GM21381 (cell line): Measurements from ENCODE around the gene ARID1B.

Experiments used
- ATAC-seq: cut with Tn5 transposase; IDR thresholded peaks from one replicate; pipeline ENCODE4 v1.9.1; 2021; ENCODE audit warnings: mild to moderate bottlenecking, moderate library complexity; ENCODE audit not compliant: unreplicated experiment

ARID1B gene

GRCh38 chr6:157168471-157168870, 391.3 kb downstream of the ARID1B start:
- no peak for ATAC-seq

- ATAC-seq: no peak
These were observed 392.0 kb downstream of the ARID1B start for GRCh38 chr6:157169226-157169625.

- ATAC-seq: no peak
These were observed 392.5 kb downstream of the ARID1B start for GRCh38 chr6:157169656-157170055.

DNA sequence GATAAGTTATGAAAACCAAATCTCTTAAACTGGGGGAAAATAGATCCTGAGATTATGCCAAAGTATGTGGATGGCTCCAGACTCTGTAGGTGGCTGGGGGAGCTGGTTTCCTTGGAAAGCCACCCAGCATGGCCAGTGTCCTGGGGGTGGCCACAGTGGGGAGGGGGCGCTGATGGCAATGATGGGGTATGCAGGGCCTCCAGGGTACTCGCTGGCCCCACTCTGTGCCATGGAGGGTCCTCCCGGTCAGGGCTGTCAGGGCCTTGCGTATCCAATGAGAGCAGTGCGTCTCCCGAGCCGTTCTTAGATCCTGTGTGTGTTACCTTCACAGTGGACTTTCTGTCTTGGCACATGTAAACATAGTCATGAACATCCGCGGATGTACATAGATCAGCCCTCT, 393.4 kb downstream of the ARID1B start:
- no peak for ATAC-seq

GRCh38 chr6:157171801-157172200, 394.6 kb downstream of the ARID1B start:
- no peak for ATAC-seq

- ATAC-seq: no peak
These were observed 395.1 kb downstream of the ARID1B start for GRCh38 chr6:157172231-157172701.

- ATAC-seq: no peak
These were observed 395.8 kb downstream of the ARID1B start for GRCh38 chr6:157172830-157173536.

DNA sequence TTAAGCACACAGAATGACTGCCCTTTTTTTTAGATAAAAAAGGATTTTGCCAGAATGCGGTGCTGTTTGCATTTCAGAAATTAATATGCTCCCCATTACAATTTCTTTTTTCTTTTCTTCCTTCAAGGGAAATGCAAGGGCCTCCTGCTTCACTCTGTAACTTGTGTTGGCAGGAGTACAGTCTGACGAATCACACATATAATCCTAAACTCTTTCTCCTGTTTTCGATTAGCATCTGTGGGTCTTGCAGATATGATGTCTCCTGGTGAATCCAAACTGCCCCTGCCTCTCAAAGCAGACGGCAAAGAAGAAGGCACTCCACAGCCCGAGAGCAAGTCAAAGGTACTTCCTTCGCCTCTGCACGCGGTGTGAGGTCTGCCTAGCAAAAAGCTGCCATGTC, 396.6 kb downstream of the ARID1B start:
- no peak for ATAC-seq

DNA sequence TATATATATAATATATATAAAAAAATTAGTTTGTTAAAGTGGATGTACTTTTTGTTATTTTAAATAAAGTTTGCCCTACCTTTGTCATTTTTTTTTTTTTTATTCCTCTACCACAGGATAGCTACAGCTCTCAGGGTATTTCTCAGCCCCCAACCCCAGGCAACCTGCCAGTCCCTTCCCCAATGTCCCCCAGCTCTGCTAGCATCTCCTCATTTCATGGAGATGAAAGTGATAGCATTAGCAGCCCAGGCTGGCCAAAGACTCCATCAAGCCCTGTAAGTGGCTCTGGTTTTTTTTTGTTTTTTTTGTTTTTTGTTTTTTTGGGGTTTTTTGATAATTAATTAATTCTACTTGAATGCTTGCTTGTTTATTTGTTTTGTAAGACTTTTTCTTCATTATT, 397.6 kb downstream of the ARID1B start:
- no peak for ATAC-seq

GRCh38 chr6:157177731-157178336, 400.7 kb downstream of the ARID1B start:
- no peak for ATAC-seq

DNA sequence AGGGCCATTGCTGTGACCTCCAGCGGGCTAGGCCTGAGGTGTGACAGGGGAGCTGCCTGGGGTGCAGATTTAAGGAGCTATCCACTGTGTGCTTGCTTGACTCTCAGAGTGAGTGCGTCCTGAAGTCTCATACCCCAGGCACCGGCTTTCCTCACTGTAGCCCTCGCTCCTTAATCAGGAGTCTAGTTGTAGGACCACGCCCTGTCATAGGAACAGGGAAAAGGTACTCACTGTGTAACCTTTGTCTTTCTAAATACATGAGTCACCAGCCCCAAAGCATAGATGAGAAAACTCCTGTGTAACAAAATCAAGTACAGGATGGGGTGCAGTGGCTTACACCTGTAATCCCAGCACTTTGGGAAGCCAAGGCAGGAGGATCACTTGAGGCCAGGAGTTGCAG, 404.5 kb downstream of the ARID1B start:
- no peak for ATAC-seq

DNA sequence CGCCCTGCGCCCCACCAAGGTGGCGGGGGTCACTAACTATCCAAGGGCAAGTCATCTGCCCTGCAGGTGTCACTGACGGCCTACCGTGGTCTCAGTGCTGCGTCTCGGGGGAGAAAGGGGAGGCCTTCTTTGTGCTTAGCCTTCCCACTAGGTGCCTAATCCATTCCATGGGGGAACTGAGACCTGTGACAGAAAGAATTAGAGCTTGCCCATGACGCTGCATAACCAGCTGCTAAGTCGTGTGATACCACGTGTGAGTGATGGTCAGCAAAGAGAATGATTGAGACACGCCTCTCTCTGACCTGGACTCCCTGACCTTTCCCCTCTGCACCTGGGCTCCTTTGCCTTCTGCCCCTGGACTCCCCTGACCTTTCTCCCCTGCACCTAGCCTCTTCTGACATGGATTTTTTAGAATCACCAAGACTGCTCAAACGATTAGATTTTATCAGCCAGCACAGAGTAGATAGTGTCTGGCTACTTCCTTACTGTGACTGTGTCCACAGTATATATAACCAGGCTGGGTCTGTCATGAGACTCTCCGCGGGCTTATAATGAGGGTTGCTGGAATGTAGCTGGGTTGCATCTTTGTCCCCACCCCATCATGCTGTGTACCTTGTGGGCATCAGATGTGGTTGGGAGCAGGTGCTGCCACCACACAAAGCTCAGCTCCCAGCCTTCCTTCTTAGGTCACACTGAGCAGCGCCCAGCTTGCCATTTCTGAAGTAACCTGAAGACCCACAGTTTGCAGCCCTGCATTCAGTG, 405.5 kb downstream of the ARID1B start:
- no peak for ATAC-seq

DNA sequence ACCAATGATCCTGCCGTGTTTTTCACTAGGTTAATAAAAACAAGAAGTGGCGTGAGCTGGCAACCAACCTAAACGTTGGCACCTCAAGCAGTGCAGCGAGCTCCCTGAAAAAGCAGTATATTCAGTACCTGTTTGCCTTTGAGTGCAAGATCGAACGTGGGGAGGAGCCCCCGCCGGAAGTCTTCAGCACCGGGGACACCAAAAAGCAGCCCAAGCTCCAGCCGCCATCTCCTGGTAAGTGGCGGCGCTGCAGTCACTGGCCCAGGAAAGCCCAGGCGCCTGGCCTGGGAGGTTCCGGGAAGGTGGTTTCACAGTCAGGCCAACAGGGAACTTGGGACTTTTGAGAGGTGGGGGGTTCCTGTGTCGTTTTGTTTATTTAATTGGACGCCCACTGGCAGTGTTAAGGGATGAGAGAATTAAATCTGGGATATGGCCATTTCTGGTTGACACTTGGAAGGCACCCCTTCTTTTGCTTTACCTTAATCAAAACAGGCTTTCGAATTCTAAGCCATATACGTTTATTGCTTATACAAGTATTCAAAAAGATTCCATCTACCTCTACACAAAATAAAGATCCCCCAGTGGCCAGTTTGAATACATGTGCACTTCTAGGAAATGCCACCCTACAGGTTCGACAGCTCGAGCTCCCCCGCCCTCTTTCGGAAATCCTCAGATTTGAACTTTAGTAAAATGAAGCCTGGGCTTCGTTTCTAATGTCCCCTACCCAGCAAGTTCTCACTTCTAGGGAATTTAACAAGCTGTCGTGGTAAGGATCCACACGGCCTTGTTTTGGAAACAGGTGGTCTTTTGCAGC, 407.2 kb downstream of the ARID1B start:
- no peak for ATAC-seq

- no peak for ATAC-seq
These were observed 408.0 kb downstream of the ARID1B start for GRCh38 chr6:157185171-157185570.

DNA sequence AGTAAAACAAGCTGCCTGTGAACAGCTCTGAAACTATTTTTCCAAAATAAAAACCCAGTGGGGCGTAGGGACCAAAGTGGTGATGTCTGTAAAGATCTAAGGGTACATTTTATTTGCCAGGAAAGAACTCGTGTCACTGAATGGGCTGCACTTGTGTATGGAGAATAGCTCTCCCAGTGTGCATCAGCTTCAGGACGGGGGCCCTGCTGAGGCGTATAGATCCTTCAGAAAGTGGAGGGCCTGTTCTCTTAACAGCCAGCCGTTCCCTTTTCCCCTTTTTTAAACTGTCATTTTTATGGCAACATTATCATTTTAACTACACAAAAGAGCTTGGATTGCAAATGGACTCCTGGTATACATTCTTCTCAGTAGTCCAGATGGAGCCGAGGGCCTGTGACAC, 408.8 kb downstream of the ARID1B start:
- no peak for ATAC-seq

DNA sequence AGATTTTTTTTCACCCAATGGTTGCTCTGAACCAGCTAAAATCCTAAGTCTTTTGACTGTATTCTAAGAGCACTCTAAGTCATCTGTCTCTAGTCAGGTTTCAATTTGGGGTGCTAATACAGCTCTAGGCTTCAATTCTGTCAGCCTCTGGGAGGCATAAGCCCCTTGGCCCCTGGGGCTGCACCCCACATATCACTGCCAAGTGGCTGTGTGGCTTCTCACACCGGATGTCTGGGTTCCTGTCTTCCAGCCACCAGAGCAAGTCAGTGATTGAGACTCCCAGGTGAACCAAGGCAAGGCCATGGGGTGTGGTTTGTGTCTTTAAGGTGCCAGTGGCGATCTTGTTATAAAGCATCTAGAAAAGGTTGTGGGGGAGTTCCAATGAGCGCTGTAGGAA, 409.6 kb downstream of the ARID1B start:
- no peak for ATAC-seq

DNA sequence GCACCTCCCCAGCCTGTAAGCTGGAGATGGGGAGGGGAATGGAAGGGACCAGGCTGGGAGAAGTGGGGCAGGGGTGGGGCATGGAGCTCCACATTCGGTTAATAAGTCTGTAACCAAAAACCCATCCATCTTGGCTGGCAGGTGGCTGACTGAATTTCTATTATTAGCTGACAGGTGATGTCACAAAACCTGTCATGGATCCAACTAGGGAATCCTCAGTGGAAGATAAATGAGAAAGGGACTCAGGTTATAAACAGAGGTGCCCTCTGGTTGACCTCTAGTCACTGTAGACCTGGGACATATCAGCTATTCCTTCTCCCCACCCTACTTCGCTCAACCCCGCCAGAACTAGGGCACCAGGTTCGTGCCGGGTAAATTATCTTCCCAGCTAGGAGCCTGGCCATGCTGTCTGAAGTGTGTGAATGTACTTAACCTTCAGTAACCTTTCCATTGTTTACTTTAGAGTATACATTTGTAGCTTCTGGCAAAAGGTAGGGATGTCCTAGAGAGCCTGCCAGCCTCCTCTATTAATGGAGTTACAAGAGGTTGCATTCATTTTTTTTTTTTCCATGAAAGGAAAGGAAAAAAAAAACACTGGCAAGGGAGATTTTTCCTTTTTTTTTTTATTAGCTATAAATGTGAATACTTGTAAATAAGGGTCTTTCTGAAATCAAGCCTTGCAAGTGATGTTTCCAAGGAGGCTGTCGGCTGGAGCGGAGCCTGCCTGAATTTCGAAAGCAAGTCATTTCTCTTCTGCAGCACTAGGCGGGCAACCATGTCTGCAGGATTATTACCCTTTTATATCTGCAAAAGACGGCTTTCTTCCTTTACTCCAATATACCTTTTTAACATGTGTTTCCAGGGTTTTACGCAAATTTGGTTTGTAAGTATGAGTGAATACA, 410.3 kb downstream of the ARID1B start:
- no peak for ATAC-seq

- ATAC-seq: no peak
These were observed 411.0 kb downstream of the ARID1B start for GRCh38 chr6:157188213-157188612.

DNA sequence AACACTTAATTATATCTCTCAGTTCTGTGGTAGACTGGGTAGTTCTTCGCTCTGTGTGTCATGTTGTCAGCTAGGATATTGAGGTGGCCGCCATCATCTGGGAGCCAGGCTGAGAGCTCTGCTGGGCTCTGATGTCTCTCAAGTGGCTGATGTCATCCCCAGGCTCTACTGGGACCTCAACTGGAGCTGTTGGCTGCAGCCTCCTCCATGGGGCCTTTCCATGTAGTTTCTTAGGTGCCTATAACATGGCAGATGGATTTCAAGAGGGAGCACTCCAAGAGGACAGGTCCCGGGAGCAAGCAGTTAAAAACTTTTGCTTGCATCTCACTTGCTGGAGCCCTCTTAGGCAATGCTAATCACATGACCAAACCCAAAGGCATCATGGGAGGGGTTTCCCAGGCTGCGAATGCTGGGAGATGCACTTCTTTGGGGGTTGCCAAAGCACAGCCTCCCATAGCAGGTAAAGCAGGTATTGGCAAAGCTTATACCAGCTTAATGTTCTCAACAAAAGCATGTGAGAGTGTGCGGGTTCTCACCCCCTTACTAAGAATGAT, 416.3 kb downstream of the ARID1B start:
- no peak for ATAC-seq

DNA sequence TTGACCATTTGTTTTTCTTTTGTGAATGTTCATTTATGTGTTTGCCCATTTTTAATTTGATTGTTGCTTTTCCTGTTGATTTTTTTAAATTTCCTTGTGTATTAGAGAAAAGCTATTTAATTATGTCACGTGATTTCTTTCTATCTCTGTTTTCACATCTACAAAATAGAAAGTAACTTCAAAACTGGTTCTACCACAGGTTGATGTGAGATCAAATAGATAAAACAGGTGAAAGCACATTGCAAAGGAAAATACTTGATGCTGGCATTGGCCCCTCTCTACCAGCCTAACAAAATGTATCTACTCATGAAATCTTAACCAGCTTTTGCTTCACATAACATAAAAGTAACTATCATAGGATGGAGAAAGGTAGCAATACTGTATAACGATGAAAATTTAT, 416.9 kb downstream of the ARID1B start:
- no peak for ATAC-seq
